GM12891 (cell line): ENCODE measurements around the gene ZBTB20.

Experiments used
- POLR2A ChIP-seq: IDR thresholded peaks from 2 replicates; pipeline ENCODE4 v1.6.1; 2011; ENCODE audit warnings: low read depth, low read length, control low read depth
- POLR2AphosphoS5 ChIP-seq: IDR thresholded peaks from 2 replicates; pipeline ENCODE4 v1.6.1; 2011; ENCODE audit warnings: low read depth, low read length, control low read depth
- POU2F2 ChIP-seq: IDR thresholded peaks from 2 replicates; pipeline ENCODE4 v1.6.1; 2011; ENCODE audit warnings: low read depth, mild to moderate bottlenecking, control low read depth, low read length, moderate library complexity
- TAF1 ChIP-seq: IDR thresholded peaks from 2 replicates; pipeline ENCODE4 v1.6.1; 2011; ENCODE audit warnings: low read depth, low read length, control low read depth

- TF ChIP-seq POLR2A (no peak), POLR2AphosphoS5 (no peak), TAF1 (no peak), POU2F2 (no peak)
Measured at GRCh38 chr3:114538211-114538610, 608.9 kb downstream of the ZBTB20 start.
